ENCODE data around the gene ANXA8.
"Not testable (repeated sequence)": the region's sequence is repeated elsewhere in the genome, so short reads cannot be mapped to it uniquely, and the experiment has no call there.

The ANXA8 gene

GRCh38 chr10:47456079-47456785, 27.7 kb downstream of the ANXA8 start:
- no peaks in the 10 kb centered on the region for H3K4me1 ChIP-seq
- H3K9me3 ChIP-seq = no peaks in the 10 kb centered on the region
- DNase-seq (ENCODE audit: low spot score in 2 of 2) = no peak
- in situ Hi-C loops (cut with MboI; ENCODE audit: low sequenced_read_pairs) = no loop called here
- H3K27me3 ChIP-seq (ENCODE audit: low read depth) = no peaks in the 10 kb centered on the region
- H3K36me3 ChIP-seq (replicated peaks) = no peaks in the 10 kb centered on the region
- H3K4me3 ChIP-seq = no peak overlapping the region

- in situ Hi-C loops (cut with MboI; ENCODE audit: low sequenced_read_pairs); H3K9me3 ChIP-seq; H3K4me3 ChIP-seq; H3K4me1 ChIP-seq; DNase-seq (ENCODE audit: low spot score in 2 of 2); H3K36me3 ChIP-seq (replicated peaks); H3K27me3 ChIP-seq (ENCODE audit: low read depth): not testable (repeated sequence)
These were observed 28.4 kb downstream of the ANXA8 start for GRCh38 chr10:47455350-47456078.

GRCh38 chr10:47454780-47455058, 29.2 kb downstream of the ANXA8 start:
- Histone ChIP-seq H3K4me3 (no peak overlapping the region), H3K36me3 (replicated peaks) (no peaks in the 10 kb centered on the region), H3K4me1 (no peaks in the 10 kb centered on the region), H3K9me3 (no peaks in the 10 kb centered on the region), H3K27me3 (ENCODE audit: low read depth) (no peaks in the 10 kb centered on the region)
- DNase-seq (ENCODE audit: low spot score in 2 of 2) = no peak
- in situ Hi-C loops (cut with MboI; ENCODE audit: low sequenced_read_pairs) = no loop called here

- Histone ChIP-seq H3K4me1 (no peaks in the 10 kb centered on the region), H3K4me3 (no peak overlapping the region), H3K9me3 (no peaks in the 10 kb centered on the region), H3K27me3 (ENCODE audit: low read depth) (no peaks in the 10 kb centered on the region), H3K36me3 (replicated peaks) (no peaks in the 10 kb centered on the region)
- in situ Hi-C loops (cut with MboI; ENCODE audit: low sequenced_read_pairs) = no loop called here
- no peak for DNase-seq (ENCODE audit: low spot score in 2 of 2)
These were observed 29.7 kb downstream of the ANXA8 start for GRCh38 chr10:47454008-47454779.

- in situ Hi-C loops (cut with MboI; ENCODE audit: low sequenced_read_pairs) = no loop called here
- Histone ChIP-seq H3K4me1 (no peaks in the 10 kb centered on the region), H3K36me3 (replicated peaks) (no peaks in the 10 kb centered on the region), H3K9me3 (no peaks in the 10 kb centered on the region), H3K27me3 (ENCODE audit: low read depth) (no peaks in the 10 kb centered on the region), H3K4me3 (no peak overlapping the region)
- DNase-seq (ENCODE audit: low spot score in 2 of 2) = no peak
These were observed 30.5 kb downstream of the ANXA8 start for GRCh38 chr10:47453141-47454007.

- H3K9me3 ChIP-seq = no peaks in the 10 kb centered on the region
- in situ Hi-C loops (cut with MboI; ENCODE audit: low sequenced_read_pairs) = no loop called here
- no peaks in the 10 kb centered on the region for H3K4me1 ChIP-seq
- H3K27me3 ChIP-seq (ENCODE audit: low read depth) = no peaks in the 10 kb centered on the region
- no peak for DNase-seq (ENCODE audit: low spot score in 2 of 2)
- no peak overlapping the region for H3K4me3 ChIP-seq
- no peaks in the 10 kb centered on the region for H3K36me3 ChIP-seq (replicated peaks)
These were observed 31.3 kb downstream of the ANXA8 start for GRCh38 chr10:47452495-47453140.

GRCh38 chr10:47451998-47452494, 31.9 kb downstream of the ANXA8 start:
- H3K4me3 ChIP-seq = no peak overlapping the region
- in situ Hi-C loops (cut with MboI; ENCODE audit: low sequenced_read_pairs) = no loop called here
- H3K36me3 ChIP-seq (replicated peaks) = no peaks in the 10 kb centered on the region
- no peaks in the 10 kb centered on the region for H3K27me3 ChIP-seq (ENCODE audit: low read depth)
- DNase-seq (ENCODE audit: low spot score in 2 of 2) = no peak
- no peaks in the 10 kb centered on the region for H3K9me3 ChIP-seq
- no peaks in the 10 kb centered on the region for H3K4me1 ChIP-seq

GRCh38 chr10:47451273-47451997, 32.5 kb downstream of the ANXA8 start:
- Histone ChIP-seq H3K36me3 (replicated peaks) (no peaks in the 10 kb centered on the region), H3K9me3 (no peaks in the 10 kb centered on the region), H3K4me3 (no peak overlapping the region), H3K27me3 (ENCODE audit: low read depth) (no peaks in the 10 kb centered on the region), H3K4me1 (no peaks in the 10 kb centered on the region)
- in situ Hi-C loops (cut with MboI; ENCODE audit: low sequenced_read_pairs) = no loop called here
- DNase-seq (ENCODE audit: low spot score in 2 of 2) = no peak

- no peaks in the 10 kb centered on the region for H3K27me3 ChIP-seq (ENCODE audit: low read depth)
- no peaks in the 10 kb centered on the region for H3K36me3 ChIP-seq (replicated peaks)
- DNase-seq (ENCODE audit: low spot score in 2 of 2) = no peak
- no peaks in the 10 kb centered on the region for H3K4me1 ChIP-seq
- H3K4me3 ChIP-seq = no peak overlapping the region
- H3K9me3 ChIP-seq = no peaks in the 10 kb centered on the region
- in situ Hi-C loops (cut with MboI; ENCODE audit: low sequenced_read_pairs) = no loop called here
These were observed 33.5 kb downstream of the ANXA8 start for GRCh38 chr10:47450442-47450841.

GRCh38 chr10:47449979-47450378, 33.9 kb downstream of the ANXA8 start:
- in situ Hi-C loops (cut with MboI; ENCODE audit: low sequenced_read_pairs) = no loop called here
- no peaks in the 10 kb centered on the region for H3K27me3 ChIP-seq (ENCODE audit: low read depth)
- H3K4me3 ChIP-seq = no peak overlapping the region
- no peaks in the 10 kb centered on the region for H3K36me3 ChIP-seq (replicated peaks)
- DNase-seq (ENCODE audit: low spot score in 2 of 2) = no peak
- H3K9me3 ChIP-seq = 0 out of 2 replicates have a peak, but pooled peaks cover 3% of the 10 kb centered on the region
- no peaks in the 10 kb centered on the region for H3K4me1 ChIP-seq

GRCh38 chr10:47449102-47449978, 34.6 kb downstream of the ANXA8 start:
- Histone ChIP-seq H3K4me3 (no peak overlapping the region), H3K4me1 (no peaks in the 10 kb centered on the region), H3K9me3 (0 out of 2 replicates have a peak, but pooled peaks cover 3% of the 10 kb centered on the region), H3K36me3 (replicated peaks) (no peaks in the 10 kb centered on the region), H3K27me3 (ENCODE audit: low read depth) (no peaks in the 10 kb centered on the region)
- in situ Hi-C loops (cut with MboI; ENCODE audit: low sequenced_read_pairs) = no loop called here
- DNase-seq (ENCODE audit: low spot score in 2 of 2) = no peak

GRCh38 chr10:47447705-47448104, 36.2 kb downstream of the ANXA8 start:
- in situ Hi-C loops (cut with MboI; ENCODE audit: low sequenced_read_pairs) = no loop called here

More at GRCh38 chr10:47447705-47448104, 36.2 kb downstream of the ANXA8 start:
- Histone ChIP-seq H3K36me3 (replicated peaks) (no peaks in the 10 kb centered on the region), H3K4me1 (no peaks in the 10 kb centered on the region), H3K4me3 (no peak overlapping the region), H3K27me3 (ENCODE audit: low read depth) (no peaks in the 10 kb centered on the region), H3K9me3 (0 out of 2 replicates have a peak, but pooled peaks cover 3% of the 10 kb centered on the region)
- DNase-seq (ENCODE audit: low spot score in 2 of 2) = no peak

Data from HAP-1 (cell line).